ENCODE data around the gene RAB29. TPM values are rescaled to one million over a fixed set of nuclear protein-coding genes. Genes with fewer than 3 reads are reported as not detected.

RAB29 gene
- total RNA-seq, 1 donor from 2014 or later: 10.0 TPM

GRCh38 chr1:205812878-205813754 lies 37.8 kb upstream of the RAB29 start, which contains the start of gene SLC41A1:
Gene SLC41A1 (minus strand): TSS chr1:205813198. CDS start chr1:205810441, 2,757 bp downstream.
- no peak for DNase-seq (ENCODE audit: low read depth)
- TF ChIP-seq CTCF (conservative IDR thresholded peaks at IDR 0.05; ENCODE audit: low read depth, low read length): no peak
- H3K4me3 ChIP-seq (ENCODE audit: low read depth, low read length): peak within 1 kb of the TSS; percentile 90

GRCh38 chr1:205812271-205812877 lies 37.1 kb upstream of the RAB29 start:
- DNase-seq (ENCODE audit: low read depth): no peak
- H3K4me3 ChIP-seq (ENCODE audit: low read depth, low read length): peak overlapping the region; percentile 90
- TF ChIP-seq CTCF (conservative IDR thresholded peaks at IDR 0.05; ENCODE audit: low read depth, low read length): no peak

- no peak for TF ChIP-seq CTCF (conservative IDR thresholded peaks at IDR 0.05; ENCODE audit: low read depth, low read length)
- no peak for DNase-seq (ENCODE audit: low read depth)
- H3K4me3 ChIP-seq (ENCODE audit: low read depth, low read length): peak overlapping the region; percentile 90
These were observed 36.4 kb upstream of the RAB29 start for GRCh38 chr1:205811660-205812059.

GRCh38 chr1:205810448-205811157 lies 35.3 kb upstream of the RAB29 start:
- TF ChIP-seq CTCF (conservative IDR thresholded peaks at IDR 0.05; ENCODE audit: low read depth, low read length): peak; percentile 52
- DNase-seq (ENCODE audit: low read depth): no peak

DNA sequence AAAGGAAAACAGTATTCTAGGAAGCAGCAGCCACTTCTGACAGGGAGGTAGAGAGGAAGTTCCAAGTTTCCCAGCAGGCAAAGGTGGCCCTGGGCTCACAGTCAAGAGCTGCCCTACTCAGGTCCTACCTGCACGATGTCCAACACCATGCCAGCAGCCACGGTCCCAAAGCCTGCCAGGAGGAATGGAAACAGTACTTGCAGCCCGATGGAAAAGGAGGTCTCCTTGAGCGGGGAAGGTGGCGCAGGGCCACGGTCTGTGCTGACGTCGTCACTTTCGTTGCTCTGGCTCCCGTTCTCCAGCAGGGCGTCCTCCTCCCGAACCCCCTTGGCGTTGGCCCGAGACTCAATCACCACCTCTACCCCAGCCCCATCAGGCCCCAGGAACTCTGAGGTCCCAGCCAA lies 34.7 kb upstream of the RAB29 start:
- H3K4me3 ChIP-seq (ENCODE audit: low read depth, low read length): peak overlapping the region; percentile 37
- no peak for DNase-seq (ENCODE audit: low read depth)
- TF ChIP-seq CTCF (conservative IDR thresholded peaks at IDR 0.05; ENCODE audit: low read depth, low read length): no peak

More at GRCh38 chr1:205810448-205811157, 35.3 kb upstream of the RAB29 start:
- H3K4me3 ChIP-seq (ENCODE audit: low read depth, low read length): peak overlapping the region; percentile 37

DNA sequence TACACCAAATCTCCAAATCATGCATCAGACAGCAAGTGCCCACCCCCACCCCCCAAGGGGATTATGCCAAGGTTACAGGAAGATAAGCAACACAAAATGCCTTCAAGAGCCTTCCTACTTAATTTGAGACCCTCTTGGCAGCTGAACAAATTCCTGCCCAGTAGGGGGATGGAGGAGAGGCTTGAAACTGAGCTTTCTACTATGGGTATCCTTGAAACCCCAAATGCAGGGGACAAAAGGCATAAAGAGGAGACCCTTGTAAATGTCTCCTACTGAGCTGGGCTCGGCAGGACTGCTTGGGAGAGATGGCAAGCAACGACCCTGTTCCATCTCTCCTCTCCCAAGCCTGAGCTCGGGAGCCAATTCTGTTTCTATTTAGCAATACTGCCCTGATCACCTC lies 34.2 kb upstream of the RAB29 start:
- DNase-seq (ENCODE audit: low read depth): no peak
- H3K4me3 ChIP-seq (ENCODE audit: low read depth, low read length): peak overlapping the region; percentile 37
- TF ChIP-seq CTCF (conservative IDR thresholded peaks at IDR 0.05; ENCODE audit: low read depth, low read length): no peak

Measured in epithelial cell of proximal tubule (primary cell).